ENCODE data around the gene ARL4D. TPM values are rescaled to one million over a fixed set of nuclear protein-coding genes. Genes with fewer than 3 reads are reported as not detected.
A peak's percentile ranks its signal among the peaks of the same experiment; 100 is the strongest.

ARL4D gene
- total and polyA plus RNA-seq, 4 donors = 10.3 to 37.8 (median 16.4) TPM

GRCh38 chr17:43388359-43389045 lies 10.3 kb upstream of the ARL4D start:
- Histone ChIP-seq H3K4me3 (peak overlapping the region; percentile 49), H3K27ac (ENCODE audit: low read depth in 1 of 2, low read length in 1 of 2) (peak overlapping the region; percentile 95 to 98), H3K27me3 (ENCODE audit: control insufficient read depth in 3 of 3, insufficient read depth in 3 of 3, low read length in 2 of 3) (no peaks in the 10 kb centered on the region), H3K9me3 (ENCODE audit: control insufficient read depth in 4 of 4, insufficient read depth in 3 of 4, low read length in 3 of 4) (no peaks in the 10 kb centered on the region), H3K9ac (ENCODE audit: insufficient read depth in 1 of 2, low read length in 2 of 2) (peak overlapping the region; percentile 74 to 96), H3K4me1 (ENCODE audit: control insufficient read depth in 5 of 5, insufficient read depth in 5 of 5, low read length in 5 of 5) (peaks cover 0 to 7% (median 2%) of the 10 kb centered on the region in 5 donors), H3K36me3 (ENCODE audit: control insufficient read depth in 4 of 4, insufficient read depth in 4 of 4, low read length in 4 of 4) (no peaks in the 10 kb centered on the region)
- ATAC-seq (ENCODE audit: insufficient read depth, low FRiP score) = peak; percentile 97
- 0 to 1% methylated on average over 38 of the region's 38 CpGs for WGBS, 2 donors
- no peak for TF ChIP-seq CTCF (IDR thresholded peaks at IDR 0.05; ENCODE audit: control extremely low read depth, extremely low read depth)
- DNase-seq = peak; percentile 95 to 97 (median 96)

DNA sequence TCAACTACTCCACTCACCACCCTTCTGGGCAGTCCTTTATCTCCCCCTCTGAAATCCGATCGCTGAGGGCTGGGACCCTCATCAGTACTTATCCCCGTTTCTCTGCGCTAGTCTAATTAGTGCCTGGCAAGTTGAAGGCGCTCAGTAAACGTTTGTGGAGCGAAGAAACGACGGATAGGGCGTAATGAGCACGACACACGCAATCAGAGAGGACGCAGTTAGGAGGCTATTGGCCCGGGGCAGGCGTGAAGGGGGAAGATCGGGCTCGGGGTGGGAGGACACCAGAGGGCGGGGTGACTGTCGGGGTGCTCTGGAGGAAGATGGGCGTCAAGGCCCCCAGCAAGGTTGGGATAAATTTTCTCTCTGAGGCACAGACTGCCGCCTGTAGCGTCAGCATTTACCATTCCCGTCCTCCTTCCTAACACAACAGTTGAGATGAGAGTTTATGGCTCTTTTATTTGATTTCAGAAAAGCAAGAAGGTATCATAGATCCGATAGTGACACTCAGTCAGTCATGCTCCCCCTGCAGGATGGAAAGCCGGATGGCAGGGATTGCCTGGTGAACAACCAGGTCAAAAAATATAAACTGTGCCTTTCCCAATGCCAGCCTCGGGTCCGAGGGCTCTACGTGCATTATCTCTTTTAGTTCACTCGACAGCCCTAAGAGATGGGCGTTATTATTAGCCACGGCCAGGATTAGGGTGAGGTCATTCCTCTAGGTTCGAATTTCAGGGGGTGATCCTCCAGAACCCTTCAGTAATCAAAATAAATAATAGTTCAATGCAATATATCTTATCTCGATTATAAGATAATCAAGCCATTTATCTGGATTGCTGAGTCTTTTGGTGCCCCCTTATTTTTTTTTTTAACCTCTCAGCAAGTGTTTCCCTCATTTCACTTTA lies 9.5 kb upstream of the ARL4D start:
- H3K9me3 ChIP-seq (ENCODE audit: control insufficient read depth in 4 of 4, insufficient read depth in 3 of 4, low read length in 3 of 4) = no peaks in the 10 kb centered on the region
- peak; percentile 56 for ATAC-seq (ENCODE audit: insufficient read depth, low FRiP score)
- H3K27ac ChIP-seq (ENCODE audit: low read depth in 1 of 2, low read length in 1 of 2) = peak overlapping the region; percentile 95 to 98
- no peaks in the 10 kb centered on the region for H3K27me3 ChIP-seq (ENCODE audit: control insufficient read depth in 3 of 3, insufficient read depth in 3 of 3, low read length in 2 of 3)
- 1 to 3% methylated on average over 33 of the region's 33 CpGs for WGBS, 2 donors
- TF ChIP-seq CTCF (IDR thresholded peaks at IDR 0.05; ENCODE audit: control extremely low read depth, extremely low read depth) = peak; percentile 40
- peaks cover 0 to 7% (median 2%) of the 10 kb centered on the region in 5 donors for H3K4me1 ChIP-seq (ENCODE audit: control insufficient read depth in 5 of 5, insufficient read depth in 5 of 5, low read length in 5 of 5)
- peak; percentile 90 to 94 (median 93) for DNase-seq
- peak overlapping the region; percentile 49 for H3K4me3 ChIP-seq
- H3K9ac ChIP-seq (ENCODE audit: insufficient read depth in 1 of 2, low read length in 2 of 2) = peak overlapping the region; percentile 74 to 96
- H3K36me3 ChIP-seq (ENCODE audit: control insufficient read depth in 4 of 4, insufficient read depth in 4 of 4, low read length in 4 of 4) = no peaks in the 10 kb centered on the region

DNA sequence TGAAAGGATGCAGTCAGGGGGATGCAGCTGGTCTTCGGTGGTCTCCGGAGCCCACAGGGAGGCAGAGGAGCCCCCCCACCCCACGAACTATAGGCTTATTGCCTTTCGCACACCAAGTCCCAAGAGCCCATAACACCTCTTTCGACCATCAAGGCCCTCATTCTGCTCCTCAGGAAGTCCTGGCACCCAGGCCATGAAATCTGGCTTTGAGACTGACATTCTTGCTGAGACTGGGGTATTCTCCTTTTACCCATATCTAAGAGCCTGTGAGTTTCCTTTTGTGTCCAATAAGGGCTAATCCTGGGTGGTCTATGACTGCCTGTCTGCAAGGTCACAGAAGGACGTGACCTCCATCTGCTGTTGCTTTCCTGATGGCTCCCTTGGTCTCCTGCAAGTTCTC lies 6.4 kb upstream of the ARL4D start:
- peaks cover 0 to 7% (median 0%) of the 10 kb centered on the region in 5 donors for H3K4me1 ChIP-seq (ENCODE audit: control insufficient read depth in 5 of 5, insufficient read depth in 5 of 5, low read length in 5 of 5)
- no peaks in the 10 kb centered on the region for H3K36me3 ChIP-seq (ENCODE audit: control insufficient read depth in 4 of 4, insufficient read depth in 4 of 4, low read length in 4 of 4)
- no peak for DNase-seq
- H3K9ac ChIP-seq (ENCODE audit: insufficient read depth in 1 of 2, low read length in 2 of 2) = no peak overlapping the region
- no peak overlapping the region for H3K4me3 ChIP-seq
- H3K27me3 ChIP-seq (ENCODE audit: control insufficient read depth in 3 of 3, insufficient read depth in 3 of 3, low read length in 2 of 3) = no peaks in the 10 kb centered on the region
- no peak for ATAC-seq (ENCODE audit: insufficient read depth, low FRiP score)
- no peak for TF ChIP-seq CTCF (IDR thresholded peaks at IDR 0.05; ENCODE audit: control extremely low read depth, extremely low read depth)
- 87 to 97% methylated on average over 6 of the region's 6 CpGs for WGBS, 2 donors
- no peaks in the 10 kb centered on the region for H3K9me3 ChIP-seq (ENCODE audit: control insufficient read depth in 4 of 4, insufficient read depth in 3 of 4, low read length in 3 of 4)
- no peak overlapping the region for H3K27ac ChIP-seq (ENCODE audit: low read depth in 1 of 2, low read length in 1 of 2)

All from lung (tissue), 12 donors.